Epithelial cell of proximal tubule (primary cell): Measurements from ENCODE around the gene SERINC5. TPM values are rescaled to one million over a fixed set of nuclear protein-coding genes. Genes with fewer than 3 reads are reported as not detected.
A peak's percentile ranks its signal among the peaks of the same experiment; 100 is the strongest.

ENCODE experiments used
- DNase-seq: peaks from one replicate; pipeline ENCODE4 v3.0.0-alpha.2; 2011; ENCODE audit warnings: low read depth
- H3K4me3 ChIP-seq: 2 replicates; pipeline ENCODE4 v1.5.1; 2011; ENCODE audit warnings: low read depth, mild to moderate bottlenecking, low read length
- CTCF ChIP-seq: conservative IDR thresholded peaks from 2 replicates; pipeline ENCODE4 v1.5.1; 2012; ENCODE audit warnings: low read depth, mild to moderate bottlenecking, low read length
- total RNA-seq: library from RNA; depleted of rRNA; stranded (reverse); fragments of >200 nt; gene quantifications from 2 replicates; pipeline ENCODE4 v1.2.3, GENCODE V29; 2015

Gene SERINC5
- total RNA-seq, 1 donor from 2014 or later = 7.1 TPM

GRCh38 chr5:80255431-80255810 is 427 bp downstream of the SERINC5 start:
- peak overlapping the region; percentile 91 for H3K4me3 ChIP-seq
- no peak for DNase-seq
- TF ChIP-seq CTCF = no peak

GRCh38 chr5:80254767-80255430 is 949 bp downstream of the SERINC5 start:
- H3K4me3 ChIP-seq = peak overlapping the region; percentile 91
- DNase-seq = no peak
- no peak for TF ChIP-seq CTCF

GRCh38 chr5:80251636-80252035 is 4.2 kb downstream of the SERINC5 start:
- TF ChIP-seq CTCF = no peak
- no peak overlapping the region for H3K4me3 ChIP-seq
- no peak for DNase-seq

GRCh38 chr5:80250801-80251200 is 5.0 kb downstream of the SERINC5 start:
- no peak for TF ChIP-seq CTCF
- DNase-seq = no peak
- no peak overlapping the region for H3K4me3 ChIP-seq

GRCh38 chr5:80249901-80250300 is 5.9 kb downstream of the SERINC5 start:
- no peak overlapping the region for H3K4me3 ChIP-seq
- no peak for DNase-seq
- TF ChIP-seq CTCF = no peak

GRCh38 chr5:80248378-80248777 is 7.5 kb downstream of the SERINC5 start:
- H3K4me3 ChIP-seq = no peak overlapping the region
- DNase-seq = no peak
- no peak for TF ChIP-seq CTCF
